Endothelial cell of umbilical vein (primary cell): ENCODE measurements around the gene TM9SF4.

Source experiments
- CTCF ChIP-seq, 2 donors: IDR thresholded peaks; 1 replicate in 1 of 2; 2 replicates in 1 of 2; pipeline ENCODE4 v1.5.1; 2011; ENCODE audit warnings: low read length in 2 of 2, mild to moderate bottlenecking in 2 of 2, moderate library complexity in 2 of 2, control low read depth in 1 of 2, inconsistent platforms in 1 of 2, low read depth in 1 of 2; ENCODE audit not compliant: insufficient read depth in 1 of 2; ENCODE audit errors: extremely low read depth in 1 of 2
- EZH2 ChIP-seq: IDR thresholded peaks from 2 replicates; pipeline ENCODE4 v1.6.1; 2012; ENCODE audit warnings: borderline replicate concordance, low read depth, mild to moderate bottlenecking, moderate library complexity, low read length, inconsistent platforms; ENCODE audit not compliant: severe bottlenecking
- FOS ChIP-seq: IDR thresholded peaks from 2 replicates; pipeline ENCODE4 v1.6.1; 2011; ENCODE audit warnings: mild to moderate bottlenecking, low read length, moderate library complexity, borderline replicate concordance; ENCODE audit not compliant: insufficient read depth
- GATA2 ChIP-seq: IDR thresholded peaks from 2 replicates; pipeline ENCODE4 v1.7.0; 2011; ENCODE audit warnings: low read depth, mild to moderate bottlenecking, moderate library complexity, mixed read lengths, low read length; ENCODE audit not compliant: insufficient read length, insufficient read depth
- MAX ChIP-seq: IDR thresholded peaks from 2 replicates; pipeline ENCODE4 v1.6.1; 2011; ENCODE audit not compliant: insufficient read depth, insufficient read length
- MYC ChIP-seq: IDR thresholded peaks from one replicate; pipeline ENCODE4 v1.6.1; 2011; ENCODE audit warnings: mild to moderate bottlenecking, low read depth, low read length
- POLR2A ChIP-seq: IDR thresholded peaks from 2 replicates; pipeline ENCODE4 v1.6.1; 2012; ENCODE audit warnings: low read depth, mild to moderate bottlenecking, control low read depth, low read length
- POLR2AphosphoS5 ChIP-seq: IDR thresholded peaks from 2 replicates; pipeline ENCODE4 v1.6.1; 2012; ENCODE audit warnings: low read depth, mild to moderate bottlenecking, control low read depth, low read length, moderate library complexity; ENCODE audit not compliant: insufficient read depth

DNA sequence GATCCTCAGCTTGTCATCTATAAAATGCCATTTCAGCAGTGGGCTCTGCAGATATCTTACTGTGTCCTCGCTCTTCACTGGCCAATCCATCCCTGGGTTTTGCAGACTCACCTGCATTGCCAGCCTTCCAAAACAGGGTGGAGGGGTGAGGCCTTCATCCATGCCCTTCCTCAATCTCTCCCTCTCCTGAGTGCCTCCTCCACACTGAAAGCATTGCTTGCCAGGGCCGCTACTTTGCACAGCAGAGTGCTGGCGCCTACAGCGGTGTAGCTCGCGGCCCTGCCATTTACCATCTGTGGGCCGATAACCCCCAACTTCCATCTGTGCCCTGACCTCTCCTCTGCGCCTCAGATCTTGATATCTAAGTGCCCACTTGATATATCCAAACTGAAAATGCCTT, 29.4 kb downstream of the TM9SF4 start:
- no peak for TF ChIP-seq MAX
- no peak for TF ChIP-seq POLR2A
- TF ChIP-seq CTCF (IDR thresholded peaks at IDR 0.05; ENCODE audit: extremely low read depth in 1 of 2, insufficient read depth in 1 of 2, low read depth in 1 of 2, low read length in 2 of 2) = no peak
- TF ChIP-seq EZH2 = no peak
- TF ChIP-seq FOS = no peak
- no peak for TF ChIP-seq POLR2AphosphoS5
- TF ChIP-seq GATA2 = no peak
- no peak for TF ChIP-seq MYC
